GM19099 (cell line): ENCODE measurements around the gene ADRB2.

Source experiments
- POLR2A ChIP-seq: IDR thresholded peaks from 3 replicates; pipeline ENCODE4 v1.6.1; 2011; ENCODE audit warnings: low read depth; ENCODE audit not compliant: insufficient read length; ENCODE audit errors: extremely low read depth

ADRB2 gene

GRCh38 chr5:148850836-148851235 is 24.4 kb downstream of the ADRB2 start:
- TF ChIP-seq POLR2A, result no peak

- no peak for TF ChIP-seq POLR2A
These were observed 27.5 kb downstream of the ADRB2 start for GRCh38 chr5:148853868-148854267.

- TF ChIP-seq POLR2A, result no peak
These were observed 29.0 kb downstream of the ADRB2 start for GRCh38 chr5:148855249-148856008.

GRCh38 chr5:148856009-148856367 is 29.6 kb downstream of the ADRB2 start:
- TF ChIP-seq POLR2A, result no peak

GRCh38 chr5:148856424-148856823 is 30.0 kb downstream of the ADRB2 start:
- no peak for TF ChIP-seq POLR2A

GRCh38 chr5:148857474-148857873 is 31.1 kb downstream of the ADRB2 start:
- TF ChIP-seq POLR2A, result no peak

GRCh38 chr5:148858106-148858505 is 31.7 kb downstream of the ADRB2 start:
- no peak for TF ChIP-seq POLR2A

- TF ChIP-seq POLR2A, result no peak
These were observed 32.1 kb downstream of the ADRB2 start for GRCh38 chr5:148858547-148858946.

- no peak for TF ChIP-seq POLR2A
These were observed 33.3 kb downstream of the ADRB2 start for GRCh38 chr5:148859703-148860102.

- TF ChIP-seq POLR2A, result no peak
These were observed 34.2 kb downstream of the ADRB2 start for GRCh38 chr5:148860599-148860998.

GRCh38 chr5:148861088-148861487 is 34.7 kb downstream of the ADRB2 start:
- no peak for TF ChIP-seq POLR2A

GRCh38 chr5:148861696-148862095 is 35.3 kb downstream of the ADRB2 start:
- TF ChIP-seq POLR2A, result no peak

- TF ChIP-seq POLR2A, result no peak
These were observed 37.9 kb downstream of the ADRB2 start for GRCh38 chr5:148864113-148864841.

GRCh38 chr5:148866024-148866423 is 39.6 kb downstream of the ADRB2 start:
- no peak for TF ChIP-seq POLR2A

- TF ChIP-seq POLR2A, result no peak
These were observed 46.7 kb downstream of the ADRB2 start for GRCh38 chr5:148873120-148873519.
